Measurements from ENCODE around the gene HOXA5. TPM values are rescaled to one million over a fixed set of nuclear protein-coding genes. Genes with fewer than 3 reads are reported as not detected.

HOXA5 gene
- total RNA-seq, 1 donor from 2014 or later = 0.59 TPM

- Mint-ChIP-seq H3K9me3 (ENCODE audit: unreplicated experiment) (no peaks in the 10 kb centered on the region), H3K4me1 (ENCODE audit: unreplicated experiment) (peaks cover 22% of the 10 kb centered on the region), H3K4me3 (ENCODE audit: unreplicated experiment) (peak overlapping the region; percentile 76), H3K36me3 (ENCODE audit: low read depth, unreplicated experiment) (peaks cover 3% of the 10 kb centered on the region), H3K27ac (ENCODE audit: unreplicated experiment) (no peak overlapping the region), H3K27me3 (ENCODE audit: unreplicated experiment) (peaks cover 57% of the 10 kb centered on the region)
- no peak for DNase-seq (ENCODE audit: low spot score)
- TF ChIP-seq CTCF (IDR thresholded peaks at IDR 0.05; ENCODE audit: unreplicated experiment) = no peak
These were observed 11.7 kb upstream of the HOXA5 start for GRCh38 chr7:27154901-27155815.

- DNase-seq (ENCODE audit: low spot score) = no peak
- Mint-ChIP-seq H3K27ac (ENCODE audit: unreplicated experiment) (no peak overlapping the region), H3K27me3 (ENCODE audit: unreplicated experiment) (peaks cover 59% of the 10 kb centered on the region), H3K9me3 (ENCODE audit: unreplicated experiment) (no peaks in the 10 kb centered on the region), H3K36me3 (ENCODE audit: low read depth, unreplicated experiment) (peaks cover 3% of the 10 kb centered on the region), H3K4me3 (ENCODE audit: unreplicated experiment) (no peak overlapping the region), H3K4me1 (ENCODE audit: unreplicated experiment) (peaks cover 22% of the 10 kb centered on the region)
- no peak for TF ChIP-seq CTCF (IDR thresholded peaks at IDR 0.05; ENCODE audit: unreplicated experiment)
These were observed 10.9 kb upstream of the HOXA5 start for GRCh38 chr7:27154369-27154768.

GRCh38 chr7:27153526-27153925 is 10.0 kb upstream of the HOXA5 start:
- H3K4me3 Mint-ChIP-seq (ENCODE audit: unreplicated experiment) = no peak overlapping the region
- no peak for DNase-seq (ENCODE audit: low spot score)

GRCh38 chr7:27152816-27153442 is 9.4 kb upstream of the HOXA5 start:
- Mint-ChIP-seq H3K9me3 (ENCODE audit: unreplicated experiment) (no peaks in the 10 kb centered on the region), H3K4me3 (ENCODE audit: unreplicated experiment) (no peak overlapping the region), H3K36me3 (ENCODE audit: low read depth, unreplicated experiment) (peaks cover 3% of the 10 kb centered on the region), H3K27ac (ENCODE audit: unreplicated experiment) (no peak overlapping the region), H3K27me3 (ENCODE audit: unreplicated experiment) (peaks cover 57% of the 10 kb centered on the region), H3K4me1 (ENCODE audit: unreplicated experiment) (peaks cover 28% of the 10 kb centered on the region)
- no peak for TF ChIP-seq CTCF (IDR thresholded peaks at IDR 0.05; ENCODE audit: unreplicated experiment)
- DNase-seq (ENCODE audit: low spot score) = no peak

More at GRCh38 chr7:27153526-27153925, 10.0 kb upstream of the HOXA5 start:
- H3K27me3 Mint-ChIP-seq (ENCODE audit: unreplicated experiment) = peaks cover 55% of the 10 kb centered on the region
- no peaks in the 10 kb centered on the region for H3K9me3 Mint-ChIP-seq (ENCODE audit: unreplicated experiment)
- H3K36me3 Mint-ChIP-seq (ENCODE audit: low read depth, unreplicated experiment) = peaks cover 3% of the 10 kb centered on the region
- H3K27ac Mint-ChIP-seq (ENCODE audit: unreplicated experiment) = no peak overlapping the region
- peaks cover 22% of the 10 kb centered on the region for H3K4me1 Mint-ChIP-seq (ENCODE audit: unreplicated experiment)
- TF ChIP-seq CTCF (IDR thresholded peaks at IDR 0.05; ENCODE audit: unreplicated experiment) = no peak

All from endothelial cell (in vitro differentiated cells).